GM23338 (cell line): Measurements from ENCODE around the gene NSD2. TPM values are rescaled to one million over a fixed set of nuclear protein-coding genes. Genes with fewer than 3 reads are reported as not detected.

Source experiments
- ATAC-seq: fragments of 200-7000 bp; cut with Tn5 transposase; 3 replicates; pipeline ENCODE4 v1.9.1; 2020
- DNase-seq: peaks from one replicate; pipeline ENCODE4 v3.0.0-alpha.2; 2015; ENCODE audit warnings: low spot score
- H2AFZ ChIP-seq: fragments of 200-600 bp; sonication (generic); 2 replicates; pipeline ENCODE4 v1.8.0; 2016; ENCODE audit warnings: antibody characterized with exemption, mild to moderate bottlenecking, moderate library complexity
- H3F3A ChIP-seq: fragments of 200-600 bp; sonication (generic); replicated peaks from 2 replicates; pipeline ENCODE4 v1.8.0; 2017; ENCODE audit warnings: antibody characterized with exemption, mixed run types, low read depth
- H3K27ac ChIP-seq: fragments of 200-600 bp; sonication (generic); 2 replicates; pipeline ENCODE4 v1.6.1; 2016; ENCODE audit warnings: low read depth
- H3K27me3 ChIP-seq: fragments of 200-600 bp; sonication (generic); 2 replicates; pipeline ENCODE4 v1.8.0; 2016; ENCODE audit warnings: mild to moderate bottlenecking, mixed run types, moderate library complexity; ENCODE audit not compliant: insufficient read depth
- H3K36me3 ChIP-seq: fragments of 200-600 bp; sonication (generic); 2 replicates; pipeline ENCODE4 v1.8.0; 2016; ENCODE audit warnings: mild to moderate bottlenecking; ENCODE audit not compliant: insufficient read depth
- H3K4me1 ChIP-seq: fragments of 200-600 bp; sonication (generic); 2 replicates; pipeline ENCODE4 v1.8.0; 2016; ENCODE audit warnings: mild to moderate bottlenecking, moderate library complexity; ENCODE audit not compliant: insufficient read depth
- H3K4me2 ChIP-seq: fragments of 200-600 bp; sonication (generic); 2 replicates; pipeline ENCODE4 v1.7.1; 2017; ENCODE audit warnings: mixed run types
- H3K4me3 ChIP-seq: fragments of 200-600 bp; sonication (generic); 2 replicates; pipeline ENCODE4 v1.6.1; 2016; ENCODE audit warnings: mixed run types
- H3K79me2 ChIP-seq: fragments of 200-600 bp; sonication (generic); replicated peaks from 2 replicates; pipeline ENCODE4 v1.8.0; 2017; ENCODE audit warnings: mild to moderate bottlenecking; ENCODE audit not compliant: insufficient read depth
- H3K9me2 ChIP-seq: fragments of 200-600 bp; sonication (generic); 2 replicates; pipeline ENCODE4 v1.8.0; 2017; ENCODE audit not compliant: insufficient read depth
- H4K20me1 ChIP-seq: fragments of 200-600 bp; sonication (generic); replicated peaks from 2 replicates; pipeline ENCODE4 v1.8.0; 2017; ENCODE audit warnings: mild to moderate bottlenecking; ENCODE audit not compliant: insufficient read depth
- H3K27ac Mint-ChIP-seq: 2 replicates; pipeline ENCODE4 v1.8.0; 2020; ENCODE audit warnings: inconsistent platforms, mild to moderate bottlenecking, moderate library complexity, mixed read lengths
- H3K27me3 Mint-ChIP-seq: 3 replicates; pipeline ENCODE4 v1.8.0; 2022; ENCODE audit warnings: low read depth, mild to moderate bottlenecking, moderate library complexity, mixed read lengths, inconsistent platforms; ENCODE audit not compliant: insufficient read depth, poor library complexity
- H3K36me3 Mint-ChIP-seq: 3 replicates; pipeline ENCODE4 v1.8.0; 2021; ENCODE audit warnings: low read depth, mild to moderate bottlenecking, inconsistent platforms, moderate library complexity, mixed read lengths
- H3K4me1 Mint-ChIP-seq: 3 replicates; pipeline ENCODE4 v1.8.0; 2020; ENCODE audit warnings: mild to moderate bottlenecking, inconsistent platforms, mixed read lengths
- H3K4me3 Mint-ChIP-seq: 3 replicates; pipeline ENCODE4 v1.8.0; 2021; ENCODE audit warnings: moderate library complexity, mild to moderate bottlenecking, inconsistent platforms, mixed read lengths
- H3K9me3 Mint-ChIP-seq: 3 replicates; pipeline ENCODE4 v1.8.0; 2020; ENCODE audit warnings: moderate library complexity, mild to moderate bottlenecking, inconsistent platforms, mixed read lengths
- CREB1 ChIP-seq: fragments of 250-450 bp; sonication (Bioruptor Pico); IDR thresholded peaks from 2 replicates; pipeline ENCODE4 v1.5.0; 2020; ENCODE audit warnings: low read depth, mild to moderate bottlenecking, moderate library complexity
- EZH2 ChIP-seq: fragments of 200-600 bp; sonication (generic); IDR thresholded peaks from one replicate; pipeline ENCODE4 v1.8.0; 2017; ENCODE audit warnings: antibody characterized with exemption, mild to moderate bottlenecking, low read depth; ENCODE audit not compliant: unreplicated experiment
- EZH2phosphoT487 ChIP-seq: fragments of 200-600 bp; sonication (generic); IDR thresholded peaks from one replicate; pipeline ENCODE4 v1.8.1; 2018; ENCODE audit warnings: antibody characterized with exemption; ENCODE audit not compliant: unreplicated experiment
- JUNB ChIP-seq: IDR thresholded peaks from one replicate; pipeline ENCODE4 v1.6.1; 2016; ENCODE audit warnings: antibody characterized with exemption; ENCODE audit not compliant: unreplicated experiment
- NANOG ChIP-seq: IDR thresholded peaks from 2 replicates; pipeline ENCODE4 v1.6.1; 2016; ENCODE audit warnings: antibody characterized with exemption, borderline replicate concordance
- REST ChIP-seq: IDR thresholded peaks from one replicate; pipeline ENCODE4 v1.6.1; 2018; ENCODE audit warnings: antibody characterized with exemption; ENCODE audit not compliant: unreplicated experiment
- STAT1 ChIP-seq: IDR thresholded peaks from one replicate; pipeline ENCODE4 v1.6.1; 2016; ENCODE audit warnings: antibody characterized with exemption; ENCODE audit not compliant: unreplicated experiment
- polyA plus RNA-seq: library from polyadenylated mRNA; unstranded; fragments of >200 nt; fragmentation: Nextera tagmentation; extraction: Ambion mirVana; gene quantifications from 2 replicates; pipeline ENCODE4 v1.2.1, GENCODE V29; 2016
- total RNA-seq: library from RNA; depleted of rRNA; stranded (reverse); fragments of >200 nt; shearing (Covaris generic); gene quantifications from 2 replicates; pipeline ENCODE4 v1.2.3, GENCODE V29; 2014
- TF ChIP-seq, protein P1 (sequence below): fragments of 250-450 bp; sonication (Bioruptor Pico); IDR thresholded peaks from 2 replicates; pipeline ENCODE4 v1.5.0; 2020; ENCODE audit warnings: mild to moderate bottlenecking, moderate library complexity
- TF ChIP-seq, protein P2 (sequence below): IDR thresholded peaks from 2 replicates; pipeline ENCODE4 v1.6.1; 2016; ENCODE audit warnings: antibody characterized with exemption

NSD2 gene
- total and polyA plus RNA-seq, 2 experiments from 2014 or later = 33.5 to 84.4 TPM

- no peak for TF ChIP-seq EZH2
- no peak for TF ChIP-seq NANOG
- TF ChIP-seq REST = no peak
- no peak for TF ChIP-seq CREB1 (CRISPR knock-in tag)
- TF ChIP-seq JUNB = no peak
Observed at GRCh38 chr4:1987296-1987695, 116.1 kb downstream of the NSD2 start (continued).

DNA sequence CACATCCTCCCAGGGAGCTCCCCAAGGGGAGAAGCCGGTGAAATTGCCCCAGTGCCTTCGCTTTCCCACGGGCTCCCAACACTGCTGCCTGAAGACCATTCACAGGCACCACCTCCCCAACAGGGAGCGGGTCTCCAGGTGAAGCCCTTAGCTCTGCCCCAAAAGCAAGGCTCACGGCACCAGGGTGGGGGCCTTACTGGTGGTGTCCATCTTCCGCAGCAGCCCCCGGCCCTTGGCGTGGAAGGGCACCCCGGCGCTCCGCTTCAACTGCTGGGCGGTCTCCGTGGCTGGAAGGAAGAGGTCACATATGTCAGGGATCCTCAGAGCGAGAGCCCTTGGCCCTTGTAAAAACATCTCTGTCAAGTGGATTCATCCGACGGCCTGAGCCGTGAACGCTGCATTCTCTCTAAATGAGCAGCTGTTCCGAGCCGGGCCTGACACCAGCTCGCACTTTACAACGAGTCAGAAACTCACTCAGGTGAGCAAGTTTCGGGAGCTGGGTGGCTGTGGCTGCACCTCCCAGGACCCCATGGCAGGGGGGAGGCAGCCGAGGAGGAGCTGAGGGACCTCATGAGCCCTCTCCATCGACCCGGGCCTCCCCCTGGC, 116.6 kb downstream of the NSD2 start:
- H3K27ac Mint-ChIP-seq = no peak overlapping the region
- Histone ChIP-seq H3K4me2 (no peak overlapping the region), H3K4me1 (no peaks in the 10 kb centered on the region), H3K9me2 (no peaks in the 10 kb centered on the region), H3K27ac (no peak overlapping the region), H3F3A (no peaks in the 10 kb centered on the region; the same call in 1 of the 2 replicates), H3K27me3 (no peaks in the 10 kb centered on the region), H3K36me3 (no peaks in the 10 kb centered on the region), H2AFZ (no peak overlapping the region), H3K79me2 (peaks cover 26% of the 10 kb centered on the region), H4K20me1 (peaks cover 18% of the 10 kb centered on the region), H3K4me3 (no peak overlapping the region)
- no peak overlapping the region for H3K4me3 Mint-ChIP-seq
- H3K9me3 Mint-ChIP-seq = no peaks in the 10 kb centered on the region
- DNase-seq (no peak), ATAC-seq (no peak)
- no peaks in the 10 kb centered on the region for H3K4me1 Mint-ChIP-seq
- no peaks in the 10 kb centered on the region for H3K27me3 Mint-ChIP-seq
- H3K36me3 Mint-ChIP-seq = peaks cover 41% of the 10 kb centered on the region
- TF ChIP-seq, protein P1, sequence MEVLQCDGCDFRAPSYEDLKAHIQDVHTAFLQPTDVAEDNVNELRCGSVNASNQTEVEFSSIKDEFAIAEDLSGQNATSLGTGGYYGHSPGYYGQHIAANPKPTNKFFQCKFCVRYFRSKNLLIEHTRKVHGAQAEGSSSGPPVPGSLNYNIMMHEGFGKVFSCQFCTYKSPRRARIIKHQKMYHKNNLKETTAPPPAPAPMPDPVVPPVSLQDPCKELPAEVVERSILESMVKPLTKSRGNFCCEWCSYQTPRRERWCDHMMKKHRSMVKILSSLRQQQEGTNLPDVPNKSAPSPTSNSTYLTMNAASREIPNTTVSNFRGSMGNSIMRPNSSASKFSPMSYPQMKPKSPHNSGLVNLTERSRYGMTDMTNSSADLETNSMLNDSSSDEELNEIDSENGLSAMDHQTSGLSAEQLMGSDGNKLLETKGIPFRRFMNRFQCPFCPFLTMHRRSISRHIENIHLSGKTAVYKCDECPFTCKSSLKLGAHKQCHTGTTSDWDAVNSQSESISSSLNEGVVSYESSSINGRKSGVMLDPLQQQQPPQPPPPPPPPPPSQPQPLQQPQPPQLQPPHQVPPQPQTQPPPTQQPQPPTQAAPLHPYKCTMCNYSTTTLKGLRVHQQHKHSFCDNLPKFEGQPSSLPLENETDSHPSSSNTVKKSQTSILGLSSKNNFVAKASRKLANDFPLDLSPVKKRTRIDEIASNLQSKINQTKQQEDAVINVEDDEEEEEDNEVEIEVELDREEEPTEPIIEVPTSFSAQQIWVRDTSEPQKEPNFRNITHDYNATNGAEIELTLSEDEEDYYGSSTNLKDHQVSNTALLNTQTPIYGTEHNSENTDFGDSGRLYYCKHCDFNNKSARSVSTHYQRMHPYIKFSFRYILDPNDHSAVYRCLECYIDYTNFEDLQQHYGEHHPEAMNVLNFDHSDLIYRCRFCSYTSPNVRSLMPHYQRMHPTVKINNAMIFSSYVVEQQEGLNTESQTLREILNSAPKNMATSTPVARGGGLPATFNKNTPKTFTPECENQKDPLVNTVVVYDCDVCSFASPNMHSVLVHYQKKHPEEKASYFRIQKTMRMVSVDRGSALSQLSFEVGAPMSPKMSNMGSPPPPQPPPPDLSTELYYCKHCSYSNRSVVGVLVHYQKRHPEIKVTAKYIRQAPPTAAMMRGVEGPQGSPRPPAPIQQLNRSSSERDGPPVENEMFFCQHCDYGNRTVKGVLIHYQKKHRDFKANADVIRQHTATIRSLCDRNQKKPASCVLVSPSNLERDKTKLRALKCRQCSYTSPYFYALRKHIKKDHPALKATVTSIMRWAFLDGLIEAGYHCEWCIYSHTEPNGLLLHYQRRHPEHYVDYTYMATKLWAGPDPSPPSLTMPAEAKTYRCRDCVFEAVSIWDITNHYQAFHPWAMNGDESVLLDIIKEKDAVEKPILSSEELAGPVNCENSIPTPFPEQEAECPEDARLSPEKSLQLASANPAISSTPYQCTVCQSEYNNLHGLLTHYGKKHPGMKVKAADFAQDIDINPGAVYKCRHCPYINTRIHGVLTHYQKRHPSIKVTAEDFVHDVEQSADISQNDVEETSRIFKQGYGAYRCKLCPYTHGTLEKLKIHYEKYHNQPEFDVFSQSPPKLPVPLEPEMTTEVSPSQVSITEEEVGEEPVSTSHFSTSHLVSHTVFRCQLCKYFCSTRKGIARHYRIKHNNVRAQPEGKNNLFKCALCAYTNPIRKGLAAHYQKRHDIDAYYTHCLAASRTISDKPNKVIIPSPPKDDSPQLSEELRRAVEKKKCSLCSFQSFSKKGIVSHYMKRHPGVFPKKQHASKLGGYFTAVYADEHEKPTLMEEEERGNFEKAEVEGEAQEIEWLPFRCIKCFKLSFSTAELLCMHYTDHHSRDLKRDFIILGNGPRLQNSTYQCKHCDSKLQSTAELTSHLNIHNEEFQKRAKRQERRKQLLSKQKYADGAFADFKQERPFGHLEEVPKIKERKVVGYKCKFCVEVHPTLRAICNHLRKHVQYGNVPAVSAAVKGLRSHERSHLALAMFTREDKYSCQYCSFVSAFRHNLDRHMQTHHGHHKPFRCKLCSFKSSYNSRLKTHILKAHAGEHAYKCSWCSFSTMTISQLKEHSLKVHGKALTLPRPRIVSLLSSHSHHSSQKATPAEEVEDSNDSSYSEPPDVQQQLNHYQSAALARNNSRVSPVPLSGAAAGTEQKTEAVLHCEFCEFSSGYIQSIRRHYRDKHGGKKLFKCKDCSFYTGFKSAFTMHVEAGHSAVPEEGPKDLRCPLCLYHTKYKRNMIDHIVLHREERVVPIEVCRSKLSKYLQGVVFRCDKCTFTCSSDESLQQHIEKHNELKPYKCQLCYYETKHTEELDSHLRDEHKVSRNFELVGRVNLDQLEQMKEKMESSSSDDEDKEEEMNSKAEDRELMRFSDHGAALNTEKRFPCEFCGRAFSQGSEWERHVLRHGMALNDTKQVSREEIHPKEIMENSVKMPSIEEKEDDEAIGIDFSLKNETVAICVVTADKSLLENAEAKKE (CRISPR knock-in tag) = no peak
- TF ChIP-seq STAT1 (no peak), JUNB (no peak), CREB1 (CRISPR knock-in tag) (no peak), NANOG (no peak), EZH2phosphoT487 (no peak), REST (no peak), EZH2 (no peak)
- TF ChIP-seq, protein P2, sequence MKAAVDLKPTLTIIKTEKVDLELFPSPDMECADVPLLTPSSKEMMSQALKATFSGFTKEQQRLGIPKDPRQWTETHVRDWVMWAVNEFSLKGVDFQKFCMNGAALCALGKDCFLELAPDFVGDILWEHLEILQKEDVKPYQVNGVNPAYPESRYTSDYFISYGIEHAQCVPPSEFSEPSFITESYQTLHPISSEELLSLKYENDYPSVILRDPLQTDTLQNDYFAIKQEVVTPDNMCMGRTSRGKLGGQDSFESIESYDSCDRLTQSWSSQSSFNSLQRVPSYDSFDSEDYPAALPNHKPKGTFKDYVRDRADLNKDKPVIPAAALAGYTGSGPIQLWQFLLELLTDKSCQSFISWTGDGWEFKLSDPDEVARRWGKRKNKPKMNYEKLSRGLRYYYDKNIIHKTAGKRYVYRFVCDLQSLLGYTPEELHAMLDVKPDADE = no peak
